Activated T-cell treated with anti-CD3 and anti-CD28 coated beads for 24 hours (primary cell): Measurements from ENCODE around the gene TTC22.

Source experiments
- DNase-seq: peaks from one replicate; pipeline ENCODE4 v3.0.0-alpha.2; 2020; ENCODE audit warnings: low read depth

The TTC22 gene

DNA sequence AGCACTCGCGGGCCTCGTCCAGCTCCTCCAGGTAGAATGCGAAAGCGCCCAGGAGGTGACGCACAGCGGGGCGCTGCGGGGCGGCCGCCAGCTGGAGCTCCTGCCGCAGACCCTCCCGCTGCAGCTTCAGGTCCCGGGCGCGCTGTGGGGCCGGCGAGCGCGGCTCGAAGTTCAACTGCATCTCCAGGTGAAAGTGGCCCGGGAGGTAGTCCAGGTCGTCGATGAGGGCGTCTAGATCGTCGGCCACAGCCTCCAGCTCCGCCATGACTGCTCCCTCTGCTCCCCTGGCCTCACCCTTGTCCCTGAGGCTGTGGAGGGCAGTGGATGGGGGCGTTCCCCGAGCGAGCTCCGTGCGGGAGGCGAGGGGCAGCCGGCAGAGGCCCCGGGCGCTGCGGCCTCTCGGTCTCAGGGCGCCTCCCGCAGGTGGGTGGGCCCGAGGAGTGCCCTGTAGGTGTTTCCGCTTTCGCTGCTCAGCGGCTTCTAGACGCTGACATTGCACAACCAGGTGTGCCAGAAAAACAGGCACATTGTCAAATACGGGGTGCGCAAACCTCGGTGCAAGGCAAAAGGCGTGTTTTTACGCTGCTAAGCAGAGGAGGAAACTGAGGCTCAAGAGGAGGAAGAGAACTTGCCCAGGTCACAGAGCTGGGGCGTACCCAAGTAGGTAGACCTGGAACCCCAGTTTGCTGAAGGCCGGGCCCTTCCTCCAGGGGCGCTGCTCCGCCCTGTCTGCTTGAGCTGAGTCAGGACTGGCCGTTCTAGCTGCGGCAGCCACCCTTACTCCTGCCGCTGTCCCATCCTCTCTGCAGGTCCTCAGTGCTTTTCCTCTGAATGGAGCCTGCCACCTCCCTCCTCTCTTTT is at the start of gene TTC22:
Gene TTC22 (minus strand): TSS at position 425 of the 861 bp plus-strand sequence. CDS start 160 bp downstream, at position 265.
- peak; percentile 54 for DNase-seq

- DNase-seq: no peak
Measured at GRCh38 chr1:54850737-54851136, 49.6 kb upstream of the TTC22 start.

DNA sequence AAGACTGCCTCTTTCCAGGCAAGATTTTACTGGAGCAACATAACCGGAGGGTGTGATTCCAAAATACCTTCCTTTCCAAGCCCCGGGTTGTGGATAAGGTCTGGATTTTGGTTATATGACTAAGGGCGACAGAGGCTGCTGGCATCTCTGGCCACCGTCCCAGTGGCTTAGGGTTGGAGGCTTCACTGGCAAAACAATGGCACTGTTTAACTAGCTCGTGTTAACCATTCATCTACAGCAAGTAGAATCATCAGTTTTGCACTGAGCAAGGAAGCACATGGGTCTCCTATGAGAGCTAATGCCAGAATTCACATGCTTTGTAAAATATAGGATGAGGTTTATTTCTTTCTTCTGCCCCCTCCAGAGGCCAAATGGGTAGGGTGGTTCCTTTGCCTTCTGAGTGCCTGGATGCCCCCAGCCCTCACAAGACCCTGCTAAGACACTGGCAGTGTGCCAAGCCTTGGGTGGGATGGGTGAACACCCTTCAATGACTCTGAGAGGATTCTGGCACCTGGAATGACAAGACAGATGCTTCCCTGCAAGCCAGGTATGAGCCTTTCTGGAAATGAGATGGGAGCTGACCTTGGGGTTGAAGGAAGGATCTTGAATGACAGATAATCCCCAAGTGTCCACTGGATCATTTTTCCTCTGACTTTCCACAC is 49.1 kb upstream of the TTC22 start:
- DNase-seq: no peak

GRCh38 chr1:54849219-54850068 is 48.3 kb upstream of the TTC22 start:
- no peak for DNase-seq

GRCh38 chr1:54848134-54848948 is 47.2 kb upstream of the TTC22 start:
- no peak for DNase-seq

GRCh38 chr1:54846716-54847284 is 45.7 kb upstream of the TTC22 start:
- no peak for DNase-seq

- no peak for DNase-seq
Measured at GRCh38 chr1:54846301-54846700, 45.2 kb upstream of the TTC22 start.

- DNase-seq: no peak
Measured at GRCh38 chr1:54845772-54846171, 44.6 kb upstream of the TTC22 start.

DNA sequence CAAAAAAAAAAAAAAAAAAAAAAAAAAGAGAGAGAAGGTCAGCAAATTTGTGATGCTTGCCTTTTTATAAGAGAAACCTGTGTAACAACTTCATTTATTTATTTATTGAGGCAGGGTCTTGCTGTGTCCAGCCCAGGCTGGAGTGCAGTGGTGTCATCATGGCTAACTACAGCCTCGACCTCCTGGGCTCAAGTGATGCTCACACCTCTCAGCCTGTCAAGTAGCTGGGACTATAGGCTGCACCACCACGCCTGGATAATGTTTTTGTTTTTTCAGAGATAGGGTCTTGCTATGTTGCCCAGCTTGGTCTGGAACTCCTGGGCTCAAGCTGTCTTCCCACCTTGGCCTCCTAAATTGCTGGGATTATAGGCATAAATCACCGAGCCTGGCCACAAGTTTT is 43.4 kb upstream of the TTC22 start:
- DNase-seq: no peak

- DNase-seq: no peak
Measured at GRCh38 chr1:54843449-54843848, 42.3 kb upstream of the TTC22 start.

GRCh38 chr1:54842963-54843362 is 41.8 kb upstream of the TTC22 start:
- DNase-seq: no peak

DNA sequence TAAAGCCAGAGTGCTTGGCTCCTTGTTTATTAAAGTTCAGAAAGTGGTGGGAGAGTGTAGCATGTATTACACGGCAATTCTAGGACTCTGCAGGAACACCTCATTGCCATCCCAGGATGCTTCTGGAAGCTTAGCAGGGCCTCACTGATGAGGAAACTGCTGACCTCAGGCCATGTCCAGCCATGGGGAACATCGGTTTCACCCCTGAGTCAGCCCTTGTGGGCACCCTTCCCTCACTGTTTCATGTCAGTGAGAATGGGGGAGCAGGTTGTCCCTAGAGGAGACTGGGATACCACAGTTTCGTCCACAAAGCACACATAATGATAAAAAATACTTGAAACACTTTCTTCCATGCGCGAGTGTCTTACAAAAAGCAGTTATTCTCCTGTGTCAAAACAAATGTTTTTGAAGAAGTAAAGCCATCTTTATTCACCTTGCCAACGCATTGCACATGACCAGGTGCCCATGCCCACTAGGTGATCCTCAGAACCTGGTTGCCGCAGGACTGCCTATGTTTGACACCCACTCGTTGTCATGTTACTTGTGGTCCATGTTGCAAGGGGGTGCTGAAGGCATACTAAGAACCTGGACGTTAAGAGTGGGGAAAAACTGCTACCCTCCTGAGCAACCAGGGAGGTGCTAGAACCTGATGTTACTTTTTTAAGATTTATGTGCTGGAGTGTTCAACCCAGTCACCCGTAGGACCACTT is 41.2 kb upstream of the TTC22 start:
- DNase-seq: no peak

DNA sequence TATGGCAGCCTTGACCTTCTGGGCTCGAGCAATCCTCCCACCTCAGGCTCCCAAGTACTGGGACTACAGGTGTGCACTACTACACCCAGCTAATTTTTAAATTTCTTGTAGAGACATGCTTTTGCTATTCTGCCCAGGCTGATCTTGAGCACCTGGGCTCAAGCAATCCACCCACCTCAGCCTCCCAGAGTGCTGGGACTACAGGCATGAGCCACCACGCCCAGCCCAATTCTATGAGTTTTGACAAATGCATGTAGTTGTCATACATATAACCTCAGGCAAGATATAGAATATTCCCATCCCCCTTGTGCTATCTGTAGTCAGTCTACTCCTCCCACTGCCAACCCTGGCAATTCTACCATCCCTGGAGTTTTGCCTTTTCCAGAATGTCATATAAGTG is 38.7 kb upstream of the TTC22 start:
- no peak for DNase-seq

GRCh38 chr1:54838565-54839180 is 37.5 kb upstream of the TTC22 start:
- no peak for DNase-seq

DNA sequence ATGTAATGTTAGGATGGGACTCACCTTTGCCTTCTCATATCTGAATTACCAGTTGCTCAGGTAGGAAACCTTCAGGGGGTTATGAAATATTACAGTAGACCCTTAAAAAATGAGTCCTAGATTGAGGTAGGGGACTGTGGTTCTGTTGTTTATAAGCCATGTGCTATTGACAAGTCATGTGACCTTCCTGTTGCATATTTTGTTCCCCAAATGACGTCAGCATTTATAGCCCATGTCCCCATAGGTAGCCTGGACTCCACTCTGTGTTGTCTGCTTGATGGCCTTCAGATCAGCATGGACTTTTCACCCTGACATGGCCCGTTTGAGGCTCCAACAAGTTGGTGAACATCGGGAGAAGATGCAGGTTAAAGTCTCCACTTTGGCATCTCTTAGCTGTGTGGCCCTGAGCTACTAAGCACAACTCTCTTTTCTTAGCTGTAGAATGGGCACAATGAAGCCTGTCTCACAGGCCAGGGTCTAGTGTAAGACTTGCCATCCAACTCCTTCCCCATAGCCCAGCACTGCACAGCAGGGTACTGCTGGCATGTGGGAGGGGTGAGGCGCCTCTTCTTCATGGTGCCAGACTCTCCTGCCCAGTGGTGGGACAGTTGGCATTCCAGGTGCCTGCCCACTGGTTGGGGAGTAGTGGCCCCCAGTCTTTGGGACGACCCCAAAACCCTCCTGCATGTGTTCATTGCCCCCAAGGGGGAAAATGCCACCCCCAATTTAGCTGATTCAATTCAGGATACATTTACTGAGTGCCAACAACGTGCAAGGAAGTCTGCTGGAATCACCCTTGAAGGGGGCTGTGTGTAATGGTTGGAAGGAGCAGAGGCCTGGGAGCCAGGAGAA is 36.1 kb upstream of the TTC22 start:
- no peak for DNase-seq

DNA sequence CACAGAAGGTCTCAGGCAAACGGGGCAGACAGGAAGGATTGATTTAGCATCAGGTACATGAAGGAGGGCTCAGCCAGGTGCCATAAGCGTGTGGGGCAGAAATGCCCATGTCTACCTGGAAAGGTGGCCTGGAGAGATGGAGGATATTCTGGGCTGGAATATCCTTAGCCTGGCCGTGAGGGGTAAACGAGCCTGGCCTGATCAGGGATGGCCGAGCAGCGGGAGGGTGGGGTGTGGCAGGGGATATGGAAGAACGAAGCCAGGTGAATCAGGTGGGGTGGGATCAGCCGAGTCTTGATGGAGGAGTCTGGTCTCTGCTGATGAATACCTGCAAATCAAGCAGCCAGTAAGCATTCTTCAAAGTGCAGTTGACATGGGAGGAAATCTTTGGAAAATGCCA is 35.5 kb upstream of the TTC22 start:
- DNase-seq: no peak

DNA sequence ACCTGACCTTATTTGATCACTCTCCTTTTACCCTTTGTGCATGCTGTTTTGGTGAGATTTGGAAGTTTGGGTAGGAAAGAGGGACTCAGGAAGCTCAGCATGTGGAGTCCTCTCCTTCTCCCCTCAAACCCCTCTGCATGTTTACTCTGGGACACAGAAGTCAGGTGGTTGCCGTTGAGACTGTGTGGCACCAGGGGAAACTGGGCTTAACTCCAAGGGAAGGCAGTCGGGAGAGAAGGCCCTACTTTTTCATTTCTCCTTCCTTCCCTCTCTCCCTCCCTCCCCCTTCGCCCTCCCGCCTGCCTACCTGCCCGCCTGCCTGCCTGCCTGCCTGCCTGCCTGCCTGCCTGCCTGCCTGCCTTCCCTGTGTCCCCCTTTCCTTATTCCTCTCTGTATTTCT is 34.8 kb upstream of the TTC22 start:
- no peak for DNase-seq

- DNase-seq: no peak
Measured at GRCh38 chr1:54835131-54835898, 34.2 kb upstream of the TTC22 start.
